Measurements from ENCODE around the gene RFC1.
"Not testable (repeated sequence)": the region's sequence is repeated elsewhere in the genome, so short reads cannot be mapped to it uniquely, and the experiment has no call there.

RFC1 gene

DNA sequence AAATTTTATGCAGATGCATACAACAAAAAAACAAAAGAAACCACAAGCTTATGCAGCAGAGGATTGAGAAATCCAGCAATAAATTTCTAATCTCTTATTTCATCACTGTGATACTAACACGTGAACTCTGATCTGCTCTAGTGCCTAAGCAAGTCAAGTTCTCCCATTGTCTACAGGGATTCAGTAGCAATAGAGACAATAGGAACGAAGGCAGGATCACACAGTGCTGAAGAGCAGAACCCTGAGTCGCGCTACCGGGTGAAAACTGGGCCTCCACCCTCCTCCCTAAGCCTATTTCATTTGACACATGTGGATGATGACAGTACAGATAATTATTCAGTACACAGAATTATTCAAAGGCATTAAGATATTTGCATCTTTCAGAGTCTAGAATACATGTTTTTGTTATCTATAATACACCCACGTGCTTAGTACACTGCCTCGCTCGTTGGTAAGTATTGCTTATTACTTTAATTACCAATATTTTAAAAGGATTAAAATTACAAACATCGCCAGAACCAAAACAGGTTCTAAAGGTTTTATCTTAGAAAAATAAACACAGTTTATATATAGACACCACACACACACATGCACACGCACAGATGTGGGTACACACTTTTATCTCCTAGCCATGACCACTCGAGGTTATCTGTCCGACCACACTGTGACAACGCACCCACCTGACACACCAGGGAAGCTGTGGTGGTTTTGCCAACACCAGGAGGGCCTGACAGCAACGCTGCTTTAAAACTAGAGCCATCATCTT lies 60.1 kb downstream of the RFC1 start:
- in situ Hi-C loops (cut with MboI; ENCODE audit: low sequenced_read_pairs): no loop called here

DNA sequence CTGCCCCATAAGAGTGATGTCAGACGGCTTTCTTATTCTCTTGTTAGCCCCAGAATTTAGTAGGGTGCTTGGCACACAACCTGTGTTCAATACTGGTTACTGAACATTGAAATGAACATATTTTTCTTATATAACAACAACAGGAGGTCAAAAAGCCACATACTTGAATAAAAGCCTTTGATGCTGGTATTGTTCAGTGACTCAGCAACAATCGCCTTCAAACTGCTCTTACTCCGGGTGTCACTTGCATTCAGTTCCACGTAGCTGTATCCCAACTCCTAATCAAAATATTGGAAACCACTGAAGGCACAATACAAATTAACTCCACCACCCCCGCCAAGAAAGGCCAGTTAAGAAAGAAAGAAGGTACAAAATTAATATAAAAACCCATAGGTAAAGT lies 61.5 kb downstream of the RFC1 start:
- in situ Hi-C loops (cut with MboI; ENCODE audit: low sequenced_read_pairs): no loop called here

DNA sequence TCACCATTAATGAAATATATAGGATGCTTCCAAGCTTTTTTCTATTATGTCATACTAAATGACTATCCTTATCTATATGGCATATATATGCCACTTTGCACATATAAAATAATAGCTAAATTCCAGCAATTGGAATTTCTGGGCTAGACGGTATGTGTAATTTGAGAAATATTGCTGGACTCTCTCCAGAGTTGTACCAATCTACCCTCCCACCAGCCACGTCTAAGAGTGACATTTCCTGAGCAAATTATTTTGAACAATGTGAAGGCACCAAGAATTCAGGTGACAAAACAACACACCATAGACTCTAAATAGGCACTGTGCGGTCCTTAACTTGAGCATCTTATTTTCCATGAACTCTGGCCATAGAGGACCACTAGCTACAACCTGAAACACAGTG lies 62.3 kb downstream of the RFC1 start:
- in situ Hi-C loops (cut with MboI; ENCODE audit: low sequenced_read_pairs): no loop called here

DNA sequence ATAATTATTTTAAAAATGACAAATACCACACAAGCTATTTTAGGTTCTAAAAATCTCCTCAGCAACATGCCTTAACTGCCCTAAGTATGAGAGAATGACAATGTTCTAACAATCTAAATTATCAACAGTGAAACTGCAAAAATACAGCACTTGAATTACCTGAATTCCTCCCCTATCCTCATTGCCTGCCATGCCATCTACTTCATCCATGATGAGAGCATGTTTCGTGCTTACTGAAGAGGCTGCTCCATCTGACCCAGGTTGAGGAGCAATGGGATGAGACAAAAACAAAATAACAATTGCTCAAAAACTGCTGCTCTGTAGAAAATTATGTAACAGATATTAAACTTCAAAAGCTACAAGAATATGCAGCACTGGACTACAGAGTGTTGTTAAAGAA lies 63.3 kb downstream of the RFC1 start:
- in situ Hi-C loops (cut with MboI; ENCODE audit: low sequenced_read_pairs): no loop called here

- in situ Hi-C loops (cut with MboI; ENCODE audit: low sequenced_read_pairs): no loop called here
Observed at GRCh38 chr4:39295784-39296183, 70.4 kb downstream of the RFC1 start.

DNA sequence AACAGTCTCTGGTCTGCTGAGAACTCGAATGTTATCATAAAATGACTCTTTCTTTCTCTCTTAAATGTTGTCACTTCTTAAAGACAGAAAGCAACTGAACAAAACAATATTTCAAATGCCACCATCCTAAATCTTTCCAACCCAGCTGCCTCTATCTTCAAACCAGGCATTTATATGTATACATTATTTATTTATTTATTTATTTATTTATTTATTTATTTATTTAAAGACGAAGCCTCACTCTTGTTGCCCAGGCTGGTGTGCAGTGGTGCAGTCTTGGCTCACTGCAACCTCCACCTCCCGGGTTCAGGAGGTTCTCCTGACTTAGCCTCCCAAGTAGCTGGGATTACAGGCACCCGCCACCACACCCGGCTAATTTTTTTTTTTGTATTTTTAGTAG lies 73.7 kb downstream of the RFC1 start:
- in situ Hi-C loops (cut with MboI; ENCODE audit: low sequenced_read_pairs): not testable (repeated sequence)

DNA sequence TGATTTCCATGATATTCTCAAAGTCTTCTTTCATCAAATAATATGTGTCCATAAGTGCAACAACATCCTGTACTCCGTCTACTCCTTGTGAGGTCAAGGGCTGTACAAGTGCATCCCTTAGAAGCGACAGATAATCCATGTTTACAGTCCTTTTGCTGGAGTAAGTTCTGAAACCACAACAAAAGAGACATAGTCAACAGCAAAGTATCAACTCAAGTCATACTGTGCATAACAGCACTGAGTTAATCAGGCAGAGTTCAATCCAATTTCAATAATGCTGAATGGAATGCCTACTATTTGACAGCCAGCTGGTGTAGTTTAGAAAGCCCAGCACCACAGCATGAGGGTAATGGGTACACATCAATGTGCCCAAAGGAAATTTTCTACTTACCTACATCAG lies 74.5 kb downstream of the RFC1 start:
- in situ Hi-C loops (cut with MboI; ENCODE audit: low sequenced_read_pairs): no loop called here

DNA sequence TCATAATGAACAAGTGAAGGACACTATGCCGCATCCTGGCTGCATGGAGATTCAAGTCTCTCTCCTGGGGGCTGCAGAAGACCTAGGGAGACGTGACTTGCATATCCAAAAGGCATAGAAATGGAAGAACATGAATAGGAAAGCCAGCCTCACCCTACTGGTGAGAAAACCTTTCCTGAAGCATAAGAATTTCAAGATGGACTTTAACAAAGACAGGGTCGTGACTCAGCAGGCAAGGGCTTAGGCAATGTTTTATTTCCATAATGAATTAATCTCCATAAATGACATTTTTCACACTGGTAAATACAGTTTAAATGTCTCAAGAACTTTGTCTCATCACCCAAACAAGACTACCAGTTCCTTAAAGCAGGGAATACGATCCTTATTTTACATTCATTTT lies 78.9 kb downstream of the RFC1 start:
- in situ Hi-C loops (cut with MboI; ENCODE audit: low sequenced_read_pairs): no loop called here

DNA sequence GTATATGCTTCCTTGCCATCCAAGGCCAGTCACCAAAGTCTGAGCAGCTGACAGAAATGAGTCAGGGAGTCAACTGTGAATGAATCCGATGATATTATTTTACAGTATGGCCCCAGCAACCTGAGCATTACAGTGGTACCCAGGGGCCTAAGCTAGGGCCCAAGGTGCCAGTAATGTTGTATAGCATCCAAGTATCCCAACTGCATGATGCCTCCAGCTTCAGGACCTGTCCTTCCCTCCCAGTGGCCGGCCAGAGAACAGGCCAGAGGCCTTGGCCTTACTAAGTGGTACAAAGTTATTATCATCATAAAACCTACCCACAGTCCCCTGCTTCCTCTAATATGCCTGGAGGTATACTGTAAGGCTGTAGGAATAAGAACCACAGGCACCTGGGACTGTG lies 79.9 kb downstream of the RFC1 start:
- in situ Hi-C loops (cut with MboI; ENCODE audit: low sequenced_read_pairs): no loop called here

DNA sequence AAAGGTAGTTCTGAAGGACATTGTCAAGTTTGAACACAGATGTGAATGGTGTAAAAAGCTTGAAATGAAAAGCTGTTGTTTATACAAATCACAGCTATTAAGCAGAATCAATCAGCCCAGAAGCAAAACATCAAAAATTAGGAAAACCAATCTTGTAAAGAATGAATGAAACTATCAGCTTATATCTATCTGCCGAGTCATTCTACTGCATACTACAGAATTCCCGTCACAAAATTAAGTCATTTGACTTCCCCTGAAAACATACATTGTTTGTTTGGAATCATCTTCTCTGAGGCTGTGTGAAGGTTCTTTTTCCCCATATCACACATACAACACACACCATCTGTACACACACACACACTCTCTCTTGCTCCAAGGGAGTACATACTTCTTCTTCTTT lies 80.3 kb downstream of the RFC1 start:
- in situ Hi-C loops (cut with MboI; ENCODE audit: low sequenced_read_pairs): no loop called here

- in situ Hi-C loops (cut with MboI; ENCODE audit: low sequenced_read_pairs): no loop called here
Observed at GRCh38 chr4:39285111-39285795, 80.9 kb downstream of the RFC1 start.

DNA sequence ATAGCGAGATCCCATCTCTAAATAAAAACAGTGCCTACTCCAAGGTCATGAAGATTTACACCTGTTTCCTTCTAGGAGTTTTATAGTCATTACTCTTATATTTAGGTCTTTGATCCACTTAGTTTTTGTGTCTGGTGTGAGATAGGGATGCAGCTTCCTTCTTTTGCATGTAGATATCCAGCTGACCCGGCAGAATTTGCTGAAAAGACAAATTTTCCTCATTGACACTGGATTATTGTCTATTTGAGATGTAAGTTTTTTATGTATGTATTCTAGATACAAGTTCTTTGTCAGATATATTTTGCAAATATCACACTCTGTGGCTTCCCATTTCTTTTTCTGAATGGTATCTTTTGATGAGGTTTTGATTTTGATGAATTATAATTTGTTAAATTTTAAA lies 85.4 kb downstream of the RFC1 start:
- in situ Hi-C loops (cut with MboI; ENCODE audit: low sequenced_read_pairs): no loop called here

DNA sequence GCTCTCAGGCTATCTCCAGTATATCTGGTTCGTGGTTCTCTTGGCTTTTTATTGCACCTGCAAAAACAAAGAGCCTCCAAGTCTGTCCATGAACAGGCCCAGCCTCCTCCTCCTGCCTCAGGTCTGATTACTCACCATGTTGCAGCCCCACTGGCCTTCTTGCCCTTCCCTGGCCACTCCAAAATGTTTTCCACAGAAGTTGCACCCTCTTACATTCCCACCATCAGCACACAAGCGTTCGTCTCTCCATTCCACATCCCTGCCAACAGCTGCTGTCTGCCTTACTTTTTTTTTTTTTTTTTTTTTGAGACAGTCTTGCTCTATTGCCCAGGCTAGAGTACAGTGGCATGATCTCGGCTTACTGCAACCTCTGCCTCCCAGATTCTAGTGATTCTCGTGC lies 86.7 kb downstream of the RFC1 start:
- in situ Hi-C loops (cut with MboI; ENCODE audit: low sequenced_read_pairs): no loop called here

DNA sequence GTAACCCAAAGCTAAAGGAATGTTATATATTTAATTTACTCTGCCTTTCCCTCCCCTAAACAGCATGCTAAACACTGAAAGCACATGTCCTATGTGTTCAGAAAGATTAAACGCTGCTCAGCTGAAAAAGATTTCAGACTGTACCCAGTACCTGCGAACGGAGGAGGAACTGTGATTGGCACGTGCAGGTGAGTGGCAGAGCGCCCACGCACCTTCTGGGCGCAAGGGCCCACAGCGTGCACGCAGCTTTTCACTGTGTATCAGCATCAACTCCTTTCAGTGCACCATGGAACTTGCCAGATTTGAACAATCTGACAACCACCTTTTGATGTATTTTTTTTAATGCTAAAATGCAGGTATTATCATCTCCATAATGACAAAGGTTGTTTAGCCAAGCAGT lies 87.7 kb downstream of the RFC1 start:
- in situ Hi-C loops (cut with MboI; ENCODE audit: low sequenced_read_pairs): no loop called here

DNA sequence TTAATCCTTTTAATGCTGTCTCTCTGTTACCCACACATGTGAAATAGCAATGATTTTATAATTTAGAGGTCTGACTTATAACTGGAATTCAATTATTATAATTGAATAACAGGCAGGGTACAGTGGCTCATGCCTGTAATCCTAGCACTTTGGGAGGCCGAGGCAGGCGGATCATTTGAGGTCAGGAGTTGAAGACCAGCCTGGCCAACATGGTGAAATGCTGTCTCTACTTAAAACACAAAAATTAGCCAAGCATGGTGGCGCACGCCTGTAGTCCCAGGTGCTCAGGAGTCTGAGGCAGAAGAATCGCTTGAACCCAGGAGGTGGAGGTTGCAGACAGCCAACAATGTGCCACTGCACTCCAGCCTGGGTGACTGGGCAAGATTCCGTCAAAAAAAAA lies 88.5 kb downstream of the RFC1 start:
- in situ Hi-C loops (cut with MboI; ENCODE audit: low sequenced_read_pairs): not testable (repeated sequence)

GRCh38 chr4:39274503-39274902 lies 91.7 kb downstream of the RFC1 start:
- in situ Hi-C loops (cut with MboI; ENCODE audit: low sequenced_read_pairs): no loop called here

- in situ Hi-C loops (cut with MboI; ENCODE audit: low sequenced_read_pairs): no loop called here
Observed at GRCh38 chr4:39263895-39264294, 102.3 kb downstream of the RFC1 start.

DNA sequence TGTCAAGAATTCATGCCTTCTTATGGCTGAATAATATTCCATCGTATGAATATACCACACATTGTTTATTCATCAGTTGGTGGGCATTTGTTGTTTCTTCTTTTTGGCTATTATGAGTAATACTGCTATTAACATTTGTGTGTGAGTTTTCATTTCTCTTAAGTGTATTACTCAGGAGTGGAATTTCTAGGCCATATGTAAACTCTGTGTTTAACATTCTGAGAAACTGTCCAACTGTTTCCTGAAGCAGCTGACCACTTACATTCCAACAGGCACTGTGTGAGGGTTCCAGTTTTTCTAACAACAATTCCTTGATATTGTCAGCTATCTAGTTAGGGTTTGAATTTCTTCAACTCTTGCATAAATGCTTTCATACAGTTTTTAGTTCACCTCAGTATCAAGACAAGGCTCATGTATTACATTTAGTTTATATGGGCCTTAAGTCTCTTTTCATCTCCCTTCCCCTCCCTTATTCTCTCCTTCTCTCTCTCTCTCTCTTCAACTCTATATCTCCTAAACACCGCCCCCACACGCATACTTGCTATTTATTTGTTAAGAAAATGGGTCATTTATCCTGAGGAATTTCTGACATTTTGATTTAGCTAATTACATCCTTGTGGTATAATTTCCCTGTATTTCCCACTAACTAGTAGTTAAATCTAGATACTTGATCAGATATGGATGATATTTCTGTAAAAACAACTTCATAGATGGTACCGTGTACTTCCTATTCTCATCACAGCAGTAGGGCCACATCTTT lies 106.4 kb downstream of the RFC1 start:
- in situ Hi-C loops (cut with MboI; ENCODE audit: low sequenced_read_pairs): no loop called here

DNA sequence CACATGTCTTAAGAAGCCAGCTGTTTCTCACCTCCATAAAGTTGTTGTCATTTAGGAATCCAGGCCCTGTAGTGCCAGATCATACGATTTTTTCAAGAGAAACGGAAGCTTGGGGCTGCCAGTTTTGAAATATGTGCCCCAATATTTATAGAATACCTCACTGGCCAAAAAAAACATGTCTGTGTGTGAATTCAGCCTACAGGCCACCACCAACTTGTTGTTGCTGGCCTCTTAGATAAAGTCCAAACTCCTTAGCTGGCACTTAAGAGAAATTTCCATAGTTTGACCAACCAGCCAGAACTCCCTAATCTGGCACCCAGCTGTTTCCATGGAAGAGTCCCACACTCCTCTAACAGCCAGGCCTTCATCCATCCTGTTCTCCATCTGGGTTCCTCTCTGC lies 109.7 kb downstream of the RFC1 start:
- in situ Hi-C loops (cut with MboI; ENCODE audit: low sequenced_read_pairs): no loop called here

DNA sequence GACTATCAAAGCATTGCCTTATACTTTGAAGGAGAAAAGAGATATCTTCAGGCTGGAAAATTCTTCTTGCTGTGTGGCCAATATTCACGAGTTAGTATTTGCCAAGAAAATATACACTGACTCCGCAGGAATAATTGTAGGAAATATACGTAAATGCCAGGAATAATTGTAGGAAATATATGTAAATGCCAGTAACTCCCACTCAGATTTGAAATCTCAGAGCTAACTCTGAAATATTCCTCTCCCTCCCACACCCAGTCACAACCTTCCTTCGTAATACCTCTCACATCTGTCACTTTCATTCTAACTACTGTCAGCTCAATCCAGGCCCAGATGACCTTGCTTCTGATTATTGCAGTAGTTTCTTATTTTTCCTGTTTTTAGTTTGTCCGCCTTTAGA lies 110.3 kb downstream of the RFC1 start:
- in situ Hi-C loops (cut with MboI; ENCODE audit: low sequenced_read_pairs): no loop called here

- in situ Hi-C loops (cut with MboI; ENCODE audit: low sequenced_read_pairs): no loop called here
Observed at GRCh38 chr4:39255266-39255665, 110.9 kb downstream of the RFC1 start.

DNA sequence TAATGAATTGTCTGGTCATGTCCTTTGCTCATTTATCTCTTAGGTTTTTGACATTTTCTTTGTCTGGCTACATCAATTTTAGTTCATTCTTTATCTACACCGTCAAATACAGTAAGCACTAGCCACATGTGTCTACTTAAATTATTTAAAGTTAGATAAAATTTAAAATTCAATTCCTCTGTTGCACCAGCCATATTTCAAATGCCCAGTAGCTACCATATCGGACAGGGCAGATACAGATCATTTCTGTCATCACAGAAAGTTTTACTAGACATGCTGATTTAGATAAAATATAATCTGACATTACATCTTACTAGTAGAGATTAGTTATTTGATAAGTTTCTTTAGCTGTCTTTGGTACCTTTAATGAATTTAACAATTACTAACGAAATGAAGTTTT lies 122.7 kb downstream of the RFC1 start:
- in situ Hi-C loops (cut with MboI; ENCODE audit: low sequenced_read_pairs): no loop called here
